ENCODE measurements around the gene SOX1.

The SOX1 gene

GRCh38 chr13:112073245-112074138 is 6.5 kb downstream of the SOX1 start:
- peak; percentile 55 for DNase-seq

DNA sequence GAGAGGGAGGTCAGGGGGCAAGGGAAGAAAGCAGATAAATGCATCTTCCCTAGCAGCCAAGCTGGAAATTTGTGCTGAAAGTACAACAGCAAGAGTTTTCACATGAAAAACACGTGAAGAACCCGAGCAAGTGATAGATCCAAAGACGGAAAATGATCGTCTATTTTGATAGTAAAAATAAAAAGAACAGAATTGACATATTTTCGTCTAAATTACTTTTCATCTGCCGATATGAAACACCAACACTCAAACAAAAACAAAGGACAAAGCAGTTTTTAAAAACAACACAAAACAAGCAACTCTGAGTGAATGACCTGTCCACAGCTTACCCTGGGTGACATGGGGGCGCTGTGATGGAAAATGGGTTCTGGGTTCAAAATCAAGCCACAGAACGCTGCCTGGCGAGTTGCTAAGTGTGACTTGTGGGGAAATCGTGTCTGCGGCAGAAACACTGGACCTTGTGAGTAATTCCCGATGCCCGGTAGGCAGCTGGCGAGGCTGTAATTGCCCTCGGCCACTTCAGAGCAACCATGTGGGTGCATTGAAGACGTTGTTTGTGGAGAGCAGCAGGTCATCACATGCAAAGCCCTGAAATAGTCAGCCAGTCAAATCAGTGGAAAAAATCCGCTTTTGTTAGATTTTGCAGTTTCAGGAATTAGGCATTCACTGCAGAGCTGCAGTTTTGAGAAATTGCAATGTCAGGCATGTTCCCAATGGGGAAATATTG is 7.4 kb downstream of the SOX1 start:
- peak; percentile 45 for DNase-seq

DNA sequence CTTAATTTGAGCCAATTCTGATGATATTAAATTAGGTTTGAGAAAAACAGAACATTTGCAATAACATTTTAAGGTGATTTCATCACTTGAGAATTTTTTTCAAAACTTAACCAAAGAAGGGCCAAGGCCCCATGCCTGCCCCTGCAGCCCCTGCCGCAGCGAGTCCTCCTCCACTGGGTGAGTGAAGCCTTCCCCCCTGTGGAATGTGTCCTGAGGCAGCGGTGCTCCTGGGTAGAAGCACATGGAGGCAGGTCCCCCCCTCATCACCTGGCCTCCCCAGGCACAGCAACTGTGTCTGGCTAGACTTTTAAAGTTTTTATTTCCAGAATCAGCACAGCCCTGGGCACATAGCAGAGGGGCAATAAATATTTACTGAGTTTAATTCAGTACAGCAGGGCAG is 10.8 kb downstream of the SOX1 start:
- DNase-seq, result peak; percentile 62

GRCh38 chr13:112078216-112078615 is 11.3 kb downstream of the SOX1 start:
- peak; percentile 48 for DNase-seq

- DNase-seq, result peak; percentile 41
Observed at GRCh38 chr13:112078879-112079531, 12.1 kb downstream of the SOX1 start.

- DNase-seq, result peak; percentile 86
Observed at GRCh38 chr13:112079696-112080095, 12.7 kb downstream of the SOX1 start.

GRCh38 chr13:112083971-112084370 is 17.0 kb downstream of the SOX1 start:
- DNase-seq, result no peak

- no peak for DNase-seq
Observed at GRCh38 chr13:112092453-112092852, 25.5 kb downstream of the SOX1 start.

- DNase-seq, result no peak
Observed at GRCh38 chr13:112095354-112095753, 28.4 kb downstream of the SOX1 start.

DNA sequence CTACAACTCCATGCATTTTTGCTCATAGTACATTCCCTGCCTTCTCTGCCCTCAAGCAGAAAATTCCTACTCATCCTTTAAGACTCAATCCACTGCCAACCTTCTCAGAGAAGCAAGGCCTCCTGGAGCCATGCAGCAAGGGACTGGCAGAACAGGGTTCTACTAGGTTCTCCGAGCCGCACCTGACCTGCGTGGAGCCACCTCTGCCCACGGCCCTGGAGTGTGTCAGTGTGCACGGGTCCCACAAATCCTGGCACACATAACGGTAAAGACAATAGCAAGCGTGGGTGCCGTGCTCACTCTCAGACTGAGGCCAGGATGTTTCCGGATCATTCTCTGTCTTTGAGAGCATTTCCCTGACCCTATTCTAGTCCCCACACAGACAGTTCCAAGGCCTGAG is 30.0 kb downstream of the SOX1 start:
- DNase-seq, result no peak

DNA sequence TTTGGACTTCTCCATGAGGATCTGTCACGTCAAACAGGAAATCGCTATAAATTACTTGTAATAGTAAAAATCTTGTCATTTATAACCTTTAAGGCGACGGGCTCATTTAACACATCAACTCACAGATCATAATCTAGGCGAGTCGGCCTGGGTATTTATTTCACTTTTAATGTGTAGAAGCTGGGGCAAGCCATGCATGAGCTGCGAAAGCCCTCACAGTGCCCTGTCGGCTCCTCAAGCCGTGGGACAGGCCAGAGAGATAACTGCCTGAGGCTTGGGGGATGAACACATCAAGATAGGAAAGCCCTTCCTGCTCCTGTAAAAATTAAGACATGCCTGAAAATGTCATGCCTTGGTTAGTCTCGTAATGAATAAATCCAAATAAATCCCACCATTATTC is 30.8 kb downstream of the SOX1 start:
- no peak for DNase-seq

- no peak for DNase-seq
Observed at GRCh38 chr13:112098699-112099098, 31.8 kb downstream of the SOX1 start.

GRCh38 chr13:112101360-112101930 is 34.5 kb downstream of the SOX1 start:
- DNase-seq, result no peak

- DNase-seq, result no peak
Observed at GRCh38 chr13:112102243-112102642, 35.3 kb downstream of the SOX1 start.

DNA sequence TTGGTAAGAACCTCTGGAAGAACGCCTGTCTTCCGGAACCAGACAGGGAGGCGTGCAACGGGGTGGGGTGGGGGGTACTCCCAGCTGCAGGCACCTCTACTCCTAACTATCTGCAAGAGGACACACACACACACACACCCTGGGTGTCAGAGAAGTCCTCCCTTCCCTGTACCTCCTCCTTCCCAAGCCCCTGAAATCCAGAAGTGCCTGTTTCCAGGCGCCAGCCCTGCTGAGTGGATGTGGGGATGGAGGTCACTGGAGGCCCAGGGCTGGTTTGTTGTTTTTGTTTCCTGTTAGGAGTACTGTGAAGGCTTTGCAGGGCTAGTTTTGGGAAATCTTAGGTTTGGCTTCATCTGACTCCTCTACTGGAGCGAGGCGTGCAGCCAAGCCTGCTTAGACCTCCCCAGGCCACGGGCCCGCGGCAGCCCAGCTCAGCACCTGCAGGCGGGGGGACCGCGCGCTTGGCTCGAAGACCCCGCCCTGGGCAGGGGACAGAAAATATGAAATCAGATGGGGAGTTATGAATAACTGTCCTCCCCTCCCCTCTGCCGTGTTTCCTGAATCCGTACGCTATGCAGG is 36.4 kb downstream of the SOX1 start:
- no peak for DNase-seq

DNA sequence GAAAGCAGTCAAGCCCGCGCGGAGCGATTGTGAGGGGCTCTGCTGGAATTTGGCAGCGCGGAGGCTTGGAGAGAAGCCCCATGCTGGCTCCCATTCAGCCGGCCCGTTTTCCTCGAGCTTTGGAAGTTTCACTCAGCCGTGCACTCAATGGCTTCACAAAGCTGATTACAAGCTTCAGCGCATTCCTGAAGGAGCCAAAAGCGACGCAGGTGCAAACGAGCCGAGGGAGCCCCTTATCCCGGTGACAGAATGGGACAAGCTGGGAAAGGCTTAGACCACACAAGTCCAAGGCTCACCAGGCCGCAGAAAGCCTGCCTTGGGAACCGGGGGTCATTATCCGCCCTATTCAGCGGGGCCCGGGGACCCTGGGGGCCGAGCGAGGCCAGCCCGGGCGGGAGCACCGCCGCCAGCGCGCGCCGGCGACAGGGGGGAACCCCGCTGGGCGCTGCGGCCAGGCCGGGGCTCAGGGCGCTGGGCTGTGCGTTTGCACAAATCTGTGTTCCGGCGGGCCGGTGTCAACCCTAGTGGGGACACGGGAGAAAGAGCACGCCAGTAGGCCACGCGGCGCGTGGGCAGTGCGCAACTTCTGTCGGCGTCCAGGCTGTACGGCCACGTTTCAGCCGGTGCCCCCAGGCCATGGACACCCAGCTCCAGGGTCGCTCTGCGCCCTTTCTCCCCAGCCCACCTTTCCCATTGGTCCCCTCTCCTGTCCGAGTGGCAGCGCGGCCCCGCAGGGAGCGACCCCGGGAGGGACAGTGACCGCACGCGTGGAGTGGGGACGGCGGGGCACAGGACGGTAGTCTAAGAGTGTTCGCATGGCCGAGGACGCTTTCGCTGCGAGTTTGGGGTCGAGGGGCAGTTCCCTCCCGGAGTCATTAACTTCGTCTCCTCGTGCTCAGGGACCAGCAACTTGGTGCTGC is 37.3 kb downstream of the SOX1 start:
- DNase-seq, result no peak

GRCh38 chr13:112104881-112105234 is 37.9 kb downstream of the SOX1 start:
- DNase-seq, result no peak

- DNase-seq, result no peak
Observed at GRCh38 chr13:112105244-112105681, 38.3 kb downstream of the SOX1 start.

GRCh38 chr13:112105892-112106291 is 38.9 kb downstream of the SOX1 start:
- DNase-seq, result no peak

- DNase-seq, result peak; percentile 91
Observed at GRCh38 chr13:112106478-112107141, 39.7 kb downstream of the SOX1 start.

DNA sequence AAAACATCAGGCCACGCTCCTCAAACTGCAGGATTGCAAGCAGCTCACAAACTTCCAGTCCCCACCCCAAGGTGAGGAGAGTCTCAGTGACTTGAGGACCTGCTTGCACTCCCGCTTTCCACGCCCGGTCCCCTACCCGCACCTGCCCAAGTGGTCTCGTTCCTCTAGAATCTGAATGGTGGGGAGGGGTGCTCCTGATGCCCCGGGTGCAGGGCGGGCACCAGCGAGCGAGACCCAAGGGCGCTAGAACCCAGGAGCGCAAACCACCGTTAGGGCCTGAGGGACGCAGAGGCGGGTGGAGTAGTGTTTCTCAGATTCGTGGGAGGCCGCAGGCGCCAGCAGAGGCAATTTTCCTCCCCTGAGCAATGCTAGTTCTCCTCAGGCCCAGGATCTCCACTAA is 40.3 kb downstream of the SOX1 start:
- no peak for DNase-seq
